Cardiac fibroblast (primary cell): ENCODE results near the gene TRNAU1AP.
"Not testable (repeated sequence)": the region's sequence is repeated elsewhere in the genome, so short reads cannot be mapped to it uniquely, and the experiment has no call there.

Experiments used
- DNase-seq, 2 donors: peaks; one replicate each; pipeline versions ENCODE4 v3.0.0 to v3.0.0-alpha.2; 2010; ENCODE audit warnings: low read depth in 2 of 2
- H3K4me3 ChIP-seq, 2 donors: replicated peaks in 1 of 2; 1 replicate in 1 of 2; 2 replicates in 1 of 2; pipeline ENCODE4 v1.5.1; 2011; ENCODE audit warnings: low read depth in 2 of 2, low read length in 2 of 2, mild to moderate bottlenecking in 2 of 2, moderate library complexity in 1 of 2
- TF ChIP-seq, protein P1 (sequence below): IDR thresholded peaks from one replicate; pipeline ENCODE4 v1.5.1; 2011; ENCODE audit warnings: low read depth, mild to moderate bottlenecking, low read length, inconsistent platforms

Gene TRNAU1AP

GRCh38 chr1:28537457-28538199, 15.3 kb upstream of the TRNAU1AP start:
- no peak overlapping the region for H3K4me3 ChIP-seq
- TF ChIP-seq, protein P1, sequence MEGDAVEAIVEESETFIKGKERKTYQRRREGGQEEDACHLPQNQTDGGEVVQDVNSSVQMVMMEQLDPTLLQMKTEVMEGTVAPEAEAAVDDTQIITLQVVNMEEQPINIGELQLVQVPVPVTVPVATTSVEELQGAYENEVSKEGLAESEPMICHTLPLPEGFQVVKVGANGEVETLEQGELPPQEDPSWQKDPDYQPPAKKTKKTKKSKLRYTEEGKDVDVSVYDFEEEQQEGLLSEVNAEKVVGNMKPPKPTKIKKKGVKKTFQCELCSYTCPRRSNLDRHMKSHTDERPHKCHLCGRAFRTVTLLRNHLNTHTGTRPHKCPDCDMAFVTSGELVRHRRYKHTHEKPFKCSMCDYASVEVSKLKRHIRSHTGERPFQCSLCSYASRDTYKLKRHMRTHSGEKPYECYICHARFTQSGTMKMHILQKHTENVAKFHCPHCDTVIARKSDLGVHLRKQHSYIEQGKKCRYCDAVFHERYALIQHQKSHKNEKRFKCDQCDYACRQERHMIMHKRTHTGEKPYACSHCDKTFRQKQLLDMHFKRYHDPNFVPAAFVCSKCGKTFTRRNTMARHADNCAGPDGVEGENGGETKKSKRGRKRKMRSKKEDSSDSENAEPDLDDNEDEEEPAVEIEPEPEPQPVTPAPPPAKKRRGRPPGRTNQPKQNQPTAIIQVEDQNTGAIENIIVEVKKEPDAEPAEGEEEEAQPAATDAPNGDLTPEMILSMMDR = no peak
- DNase-seq = no peak

GRCh38 chr1:28538286-28538685, 14.6 kb upstream of the TRNAU1AP start:
- no peak for DNase-seq
- H3K4me3 ChIP-seq = no peak overlapping the region
- TF ChIP-seq, protein P1 = no peak

DNA sequence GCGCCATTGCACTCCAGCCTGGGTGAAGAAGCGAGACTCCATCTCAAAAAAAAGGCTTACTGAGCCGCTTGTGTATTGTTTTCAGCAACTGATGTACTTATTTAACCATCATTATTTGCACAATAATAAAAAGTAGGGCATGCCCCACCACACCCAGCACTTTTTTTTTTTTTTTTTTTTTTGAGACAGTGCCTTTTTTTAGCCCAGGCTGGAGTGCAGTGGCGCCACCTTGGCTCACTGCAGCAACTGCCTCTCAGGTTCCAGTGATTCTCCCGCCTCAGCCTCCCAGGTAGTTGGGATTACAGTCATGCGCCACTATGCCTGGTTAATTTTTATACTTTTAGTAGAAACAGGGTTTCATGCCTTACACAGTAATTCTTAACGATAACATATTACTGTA, 12.2 kb upstream of the TRNAU1AP start:
- no peak overlapping the region for H3K4me3 ChIP-seq
- DNase-seq = no peak
- TF ChIP-seq, protein P1 = peak; percentile 7

- not testable (repeated sequence) for H3K4me3 ChIP-seq, DNase-seq
These were observed 11.4 kb upstream of the TRNAU1AP start for GRCh38 chr1:28541414-28542015.

DNA sequence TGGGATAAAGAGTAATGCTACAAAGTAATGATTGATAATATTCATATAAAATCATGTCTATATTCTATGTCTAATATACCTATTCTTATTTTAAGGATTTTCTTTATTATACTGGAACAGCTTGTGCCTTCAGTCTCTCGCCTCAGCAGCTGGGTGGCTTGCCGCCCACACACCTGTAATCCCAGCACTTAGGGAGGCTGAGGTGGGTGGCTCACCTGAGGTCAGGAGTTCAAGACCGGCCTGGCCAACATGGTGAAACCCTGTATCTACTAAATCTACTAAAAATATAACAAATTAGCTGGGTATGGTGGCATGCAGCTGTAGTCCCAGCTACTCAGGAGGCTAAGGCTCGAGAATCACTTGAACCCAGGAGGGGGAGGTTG, 7.6 kb upstream of the TRNAU1AP start:
- H3K4me3 ChIP-seq = no peak overlapping the region
- TF ChIP-seq, protein P1 = no peak

DNA sequence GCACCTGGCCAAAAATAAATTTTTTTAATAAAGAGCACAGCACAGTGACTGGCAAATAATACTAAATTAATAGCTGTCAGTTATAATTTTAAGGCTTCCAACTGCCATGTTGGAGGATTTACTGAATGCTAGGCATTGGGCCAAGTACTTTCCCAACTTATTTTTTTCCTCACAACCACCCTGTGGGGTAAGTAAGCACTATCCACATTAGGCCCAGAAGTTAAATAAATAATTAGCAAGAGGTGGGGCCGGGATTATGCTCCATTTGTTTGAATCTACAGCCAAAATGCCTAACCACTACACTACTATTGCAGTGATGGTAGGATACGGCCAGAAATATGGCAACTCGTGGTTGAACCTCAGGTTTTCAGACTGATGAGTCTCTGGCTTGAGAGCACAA, 4.6 kb upstream of the TRNAU1AP start:
- no peak overlapping the region for H3K4me3 ChIP-seq
- peak in 1 of 2 donors; percentile 13 for DNase-seq
- TF ChIP-seq, protein P1 = no peak

More for the DNA sequence above, 7.6 kb upstream of the TRNAU1AP start:
- DNase-seq = no peak

DNA sequence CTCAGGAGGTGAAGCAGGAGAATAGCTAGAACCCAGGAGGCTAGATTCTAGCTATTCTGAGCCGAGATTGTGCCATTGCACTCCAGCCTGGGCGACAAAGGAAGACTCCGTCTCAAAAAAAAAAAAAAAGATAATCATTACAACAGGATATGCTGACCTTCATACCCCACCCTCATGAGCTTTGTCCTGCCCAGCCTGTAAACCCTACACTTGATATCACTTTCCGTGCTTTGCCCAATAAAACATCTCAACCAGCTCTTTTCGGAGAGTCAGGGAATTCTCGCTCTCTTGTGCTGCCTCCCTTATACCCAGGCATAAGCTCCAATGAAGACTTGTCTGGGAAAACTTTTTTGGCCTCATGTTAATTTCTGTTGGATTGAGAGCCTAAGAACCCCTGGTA, 1.5 kb upstream of the TRNAU1AP start:
- no peak for DNase-seq
- TF ChIP-seq, protein P1 = no peak
- no peak overlapping the region for H3K4me3 ChIP-seq
